Measurements from ENCODE around the gene LILRB1. TPM values are rescaled to one million over a fixed set of nuclear protein-coding genes. Genes with fewer than 3 reads are reported as not detected.

Gene LILRB1
- total RNA-seq, 1 donor from 2014 or later, result not detected

DNA sequence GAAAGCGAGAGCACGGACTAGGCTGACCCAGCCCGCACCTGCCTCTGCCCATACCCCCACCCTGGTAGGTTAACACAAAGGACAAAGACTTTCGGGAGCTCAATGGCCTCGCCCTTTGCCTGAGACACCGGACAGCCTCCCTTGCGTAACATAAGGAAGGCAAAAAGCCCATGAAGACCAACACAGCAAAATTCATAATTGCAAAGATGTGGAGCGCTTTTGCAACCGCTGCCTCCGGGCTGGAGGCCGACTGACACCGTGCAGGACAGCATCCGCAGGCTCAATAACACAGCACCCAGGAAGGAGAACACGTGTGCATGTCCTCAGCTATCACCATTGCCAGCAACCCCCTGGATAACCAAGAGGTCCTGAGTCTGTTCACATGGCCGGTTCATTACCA is 21.5 kb upstream of the LILRB1 start:
- Histone ChIP-seq H3K4me2 (ENCODE audit: low read length) (no peak overlapping the region), H3K27me3 (ENCODE audit: insufficient read depth, low read length) (no peaks in the 10 kb centered on the region), H3K4me3 (ENCODE audit: insufficient read depth, low read depth, low read length) (no peak overlapping the region), H3K9me3 (ENCODE audit: insufficient read depth, low read depth, low read length) (peaks cover 13% of the 10 kb centered on the region), H3K27ac (ENCODE audit: low read depth, low read length) (no peak overlapping the region), H3K4me1 (ENCODE audit: insufficient read depth, low read length) (no peaks in the 10 kb centered on the region), H4K20me1 (ENCODE audit: insufficient read depth, low read length) (no peaks in the 10 kb centered on the region), H3K79me2 (ENCODE audit: insufficient read depth, low read length) (no peaks in the 10 kb centered on the region), H3K36me3 (ENCODE audit: insufficient read depth, low read length) (no peaks in the 10 kb centered on the region), H3K9ac (ENCODE audit: low read length) (no peak overlapping the region), H2AFZ (ENCODE audit: low read depth, low read length) (no peak overlapping the region)
- TF ChIP-seq EZH2 (IDR thresholded peaks at IDR 0.05; ENCODE audit: insufficient read depth, low read length), result no peak
- TF ChIP-seq, protein P1, sequence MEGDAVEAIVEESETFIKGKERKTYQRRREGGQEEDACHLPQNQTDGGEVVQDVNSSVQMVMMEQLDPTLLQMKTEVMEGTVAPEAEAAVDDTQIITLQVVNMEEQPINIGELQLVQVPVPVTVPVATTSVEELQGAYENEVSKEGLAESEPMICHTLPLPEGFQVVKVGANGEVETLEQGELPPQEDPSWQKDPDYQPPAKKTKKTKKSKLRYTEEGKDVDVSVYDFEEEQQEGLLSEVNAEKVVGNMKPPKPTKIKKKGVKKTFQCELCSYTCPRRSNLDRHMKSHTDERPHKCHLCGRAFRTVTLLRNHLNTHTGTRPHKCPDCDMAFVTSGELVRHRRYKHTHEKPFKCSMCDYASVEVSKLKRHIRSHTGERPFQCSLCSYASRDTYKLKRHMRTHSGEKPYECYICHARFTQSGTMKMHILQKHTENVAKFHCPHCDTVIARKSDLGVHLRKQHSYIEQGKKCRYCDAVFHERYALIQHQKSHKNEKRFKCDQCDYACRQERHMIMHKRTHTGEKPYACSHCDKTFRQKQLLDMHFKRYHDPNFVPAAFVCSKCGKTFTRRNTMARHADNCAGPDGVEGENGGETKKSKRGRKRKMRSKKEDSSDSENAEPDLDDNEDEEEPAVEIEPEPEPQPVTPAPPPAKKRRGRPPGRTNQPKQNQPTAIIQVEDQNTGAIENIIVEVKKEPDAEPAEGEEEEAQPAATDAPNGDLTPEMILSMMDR (IDR thresholded peaks at IDR 0.05; ENCODE audit: insufficient read depth, low read depth, low read length), result no peak
- Mint-ChIP-seq H3K36me3 (ENCODE audit: low read depth, unreplicated experiment) (no peaks in the 10 kb centered on the region), H3K27me3 (ENCODE audit: low read depth, unreplicated experiment) (no peaks in the 10 kb centered on the region), H3K27ac (ENCODE audit: unreplicated experiment) (no peak overlapping the region), H3K4me1 (ENCODE audit: low read depth, unreplicated experiment) (no peaks in the 10 kb centered on the region), H3K9me3 (ENCODE audit: unreplicated experiment) (peaks cover 26% of the 10 kb centered on the region), H3K4me3 (ENCODE audit: unreplicated experiment) (no peak overlapping the region)
- DNase-seq (ENCODE audit: low read depth), result no peak
- no peak for FAIRE-seq

DNA sequence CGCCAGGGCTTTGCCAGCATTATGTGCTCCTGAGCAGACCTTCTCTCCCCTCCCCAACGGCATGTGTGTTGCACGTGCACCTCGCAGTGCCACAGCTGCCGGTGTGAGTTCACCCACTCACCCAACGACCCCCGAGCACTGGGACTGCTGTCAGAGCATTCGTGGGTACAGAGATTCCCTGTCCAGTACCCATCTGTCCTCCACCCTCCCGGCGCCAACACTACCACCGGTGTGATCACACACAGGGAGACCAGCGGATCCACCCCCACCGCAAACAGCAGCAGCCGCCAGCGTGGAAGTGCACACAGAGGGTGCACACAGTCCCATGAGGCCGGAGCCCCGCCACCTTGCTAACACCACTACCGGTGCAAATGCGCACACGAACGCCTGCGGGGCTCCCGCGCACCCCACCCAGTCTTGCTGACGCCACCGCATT is 20.9 kb upstream of the LILRB1 start:
- peaks cover 26% of the 10 kb centered on the region for H3K9me3 Mint-ChIP-seq (ENCODE audit: unreplicated experiment)
- H3K27ac ChIP-seq (ENCODE audit: low read depth, low read length), result no peak overlapping the region
- no peaks in the 10 kb centered on the region for H3K4me1 Mint-ChIP-seq (ENCODE audit: low read depth, unreplicated experiment)

GRCh38 chr19:54612428-54612827 is 17.9 kb upstream of the LILRB1 start:
- H3K27me3 Mint-ChIP-seq (ENCODE audit: low read depth, unreplicated experiment), result no peaks in the 10 kb centered on the region
- no peaks in the 10 kb centered on the region for H3K36me3 ChIP-seq (ENCODE audit: insufficient read depth, low read length)

More for the DNA sequence above, 20.9 kb upstream of the LILRB1 start:
- H3K27me3 Mint-ChIP-seq (ENCODE audit: low read depth, unreplicated experiment), result no peaks in the 10 kb centered on the region
- no peak overlapping the region for H3K27ac Mint-ChIP-seq (ENCODE audit: unreplicated experiment)
- Histone ChIP-seq H3K4me1 (ENCODE audit: insufficient read depth, low read length) (no peaks in the 10 kb centered on the region), H3K9ac (ENCODE audit: low read length) (no peak overlapping the region), H3K4me3 (ENCODE audit: insufficient read depth, low read depth, low read length) (no peak overlapping the region), H3K79me2 (ENCODE audit: insufficient read depth, low read length) (no peaks in the 10 kb centered on the region), H3K27me3 (ENCODE audit: insufficient read depth, low read length) (no peaks in the 10 kb centered on the region), H3K9me3 (ENCODE audit: insufficient read depth, low read depth, low read length) (peaks cover 13% of the 10 kb centered on the region), H3K36me3 (ENCODE audit: insufficient read depth, low read length) (no peaks in the 10 kb centered on the region), H4K20me1 (ENCODE audit: insufficient read depth, low read length) (no peaks in the 10 kb centered on the region), H2AFZ (ENCODE audit: low read depth, low read length) (no peak overlapping the region), H3K4me2 (ENCODE audit: low read length) (no peak overlapping the region)
- no peak for TF ChIP-seq EZH2 (IDR thresholded peaks at IDR 0.05; ENCODE audit: insufficient read depth, low read length)
- TF ChIP-seq, protein P1 (IDR thresholded peaks at IDR 0.05; ENCODE audit: insufficient read depth, low read depth, low read length), result no peak
- no peaks in the 10 kb centered on the region for H3K36me3 Mint-ChIP-seq (ENCODE audit: low read depth, unreplicated experiment)
- H3K4me3 Mint-ChIP-seq (ENCODE audit: unreplicated experiment), result no peak overlapping the region
- FAIRE-seq, result no peak
- no peak for DNase-seq (ENCODE audit: low read depth)

More at GRCh38 chr19:54612428-54612827, 17.9 kb upstream of the LILRB1 start:
- H2AFZ ChIP-seq (ENCODE audit: low read depth, low read length), result no peak overlapping the region
- no peak overlapping the region for H3K4me3 ChIP-seq (ENCODE audit: insufficient read depth, low read depth, low read length)
- TF ChIP-seq, protein P1 (IDR thresholded peaks at IDR 0.05; ENCODE audit: insufficient read depth, low read depth, low read length), result no peak
- TF ChIP-seq EZH2 (IDR thresholded peaks at IDR 0.05; ENCODE audit: insufficient read depth, low read length), result no peak
- FAIRE-seq (no peak), DNase-seq (ENCODE audit: low read depth) (no peak)
- H3K27me3 ChIP-seq (ENCODE audit: insufficient read depth, low read length), result no peaks in the 10 kb centered on the region
- no peak overlapping the region for H3K27ac ChIP-seq (ENCODE audit: low read depth, low read length)
- H3K4me1 ChIP-seq (ENCODE audit: insufficient read depth, low read length), result no peaks in the 10 kb centered on the region
- H3K9ac ChIP-seq (ENCODE audit: low read length), result no peak overlapping the region
- Mint-ChIP-seq H3K27ac (ENCODE audit: unreplicated experiment) (no peak overlapping the region), H3K4me3 (ENCODE audit: unreplicated experiment) (no peak overlapping the region), H3K4me1 (ENCODE audit: low read depth, unreplicated experiment) (no peaks in the 10 kb centered on the region), H3K9me3 (ENCODE audit: unreplicated experiment) (peaks cover 24% of the 10 kb centered on the region), H3K36me3 (ENCODE audit: low read depth, unreplicated experiment) (no peaks in the 10 kb centered on the region)
- H3K4me2 ChIP-seq (ENCODE audit: low read length), result no peak overlapping the region
- H4K20me1 ChIP-seq (ENCODE audit: insufficient read depth, low read length), result no peaks in the 10 kb centered on the region
- no peaks in the 10 kb centered on the region for H3K79me2 ChIP-seq (ENCODE audit: insufficient read depth, low read length)
- peaks cover 13% of the 10 kb centered on the region for H3K9me3 ChIP-seq (ENCODE audit: insufficient read depth, low read depth, low read length)

Data from astrocyte (in vitro differentiated cells and primary cell).